Mesendoderm (in vitro differentiated cells): Measurements from ENCODE around the gene CEP131.

Experiments
- DNase-seq: peaks from one replicate; pipeline ENCODE4 v3.0.0; 2013
- H2AK5ac ChIP-seq: 2 replicates; pipeline ENCODE4 v1.6.1; 2013; ENCODE audit warnings: low read length, inconsistent platforms
- H2BK120ac ChIP-seq: 2 replicates; pipeline ENCODE4 v1.6.1; 2013; ENCODE audit warnings: low read depth, mild to moderate bottlenecking, low read length, moderate library complexity, mixed read lengths
- H2BK15ac ChIP-seq: replicated peaks from 2 replicates; pipeline ENCODE4 v1.6.1; 2013; ENCODE audit warnings: low read depth, mild to moderate bottlenecking, moderate library complexity
- H2BK5ac ChIP-seq: 2 replicates; pipeline ENCODE4 v1.6.1; 2013; ENCODE audit warnings: low read length, inconsistent platforms
- H3K18ac ChIP-seq: 2 replicates; pipeline ENCODE4 v1.6.1; 2013; ENCODE audit warnings: mild to moderate bottlenecking, low read length, mixed read lengths
- H3K23ac ChIP-seq: one replicate; pipeline ENCODE4 v1.6.1; 2013; ENCODE audit warnings: low read length
- H3K27ac ChIP-seq: 2 replicates; pipeline ENCODE4 v1.5.1; 2013; ENCODE audit warnings: low read depth, mild to moderate bottlenecking, inconsistent platforms, low read length, moderate library complexity
- H3K27me3 ChIP-seq: 2 replicates; pipeline ENCODE4 v1.6.1; 2013; ENCODE audit warnings: low read length, control low read depth, mild to moderate bottlenecking, inconsistent platforms; ENCODE audit not compliant: insufficient read depth, poor library complexity
- H3K36me3 ChIP-seq: 2 replicates; pipeline ENCODE4 v1.6.1; 2013; ENCODE audit warnings: low read length, inconsistent platforms; ENCODE audit not compliant: control insufficient read depth, insufficient read depth
- H3K4ac ChIP-seq: one replicate; pipeline ENCODE4 v1.6.1; 2013; ENCODE audit warnings: low read depth, mild to moderate bottlenecking, low read length, moderate library complexity
- H3K4me1 ChIP-seq: 2 replicates; pipeline ENCODE4 v1.6.1; 2013; ENCODE audit warnings: low read depth, low read length, inconsistent platforms; ENCODE audit not compliant: control insufficient read depth
- H3K4me2 ChIP-seq: 2 replicates; pipeline ENCODE4 v1.6.1; 2013; ENCODE audit warnings: low read length
- H3K4me3 ChIP-seq: 2 replicates; pipeline ENCODE4 v1.5.1; 2013; ENCODE audit warnings: mild to moderate bottlenecking, low read length
- H3K56ac ChIP-seq: one replicate; pipeline ENCODE4 v1.6.1; 2013; ENCODE audit warnings: low read length
- H3K79me1 ChIP-seq: 2 replicates; pipeline ENCODE4 v1.6.1; 2013; ENCODE audit warnings: low read length, inconsistent platforms
- H3K79me2 ChIP-seq: 2 replicates; pipeline ENCODE4 v1.6.1; 2013; ENCODE audit warnings: mild to moderate bottlenecking, low read length; ENCODE audit not compliant: control insufficient read depth, insufficient read depth
- H3K9ac ChIP-seq: 2 replicates; pipeline ENCODE4 v1.6.1; 2013; ENCODE audit warnings: low read length, inconsistent platforms
- H4K5ac ChIP-seq: one replicate; pipeline ENCODE4 v1.6.1; 2013; ENCODE audit warnings: low read length
- H4K8ac ChIP-seq: one replicate; pipeline ENCODE4 v1.6.1; 2013; ENCODE audit warnings: low read depth, mild to moderate bottlenecking, control low read depth, low read length, moderate library complexity
- WGBS: extraction: QIAGEN DNeasy Blood & Tissue Kit; methylation state at CpG from one replicate; pipeline ENCODE4 v1.1.7; 2013; ENCODE audit warnings: low lambda C conversion rate, missing lambda C conversion rate; ENCODE audit not compliant: insufficient coverage; ENCODE audit errors: extremely low coverage; 5-methylcytosine and 5-hydroxymethylcytosine counted together

CEP131 gene

DNA sequence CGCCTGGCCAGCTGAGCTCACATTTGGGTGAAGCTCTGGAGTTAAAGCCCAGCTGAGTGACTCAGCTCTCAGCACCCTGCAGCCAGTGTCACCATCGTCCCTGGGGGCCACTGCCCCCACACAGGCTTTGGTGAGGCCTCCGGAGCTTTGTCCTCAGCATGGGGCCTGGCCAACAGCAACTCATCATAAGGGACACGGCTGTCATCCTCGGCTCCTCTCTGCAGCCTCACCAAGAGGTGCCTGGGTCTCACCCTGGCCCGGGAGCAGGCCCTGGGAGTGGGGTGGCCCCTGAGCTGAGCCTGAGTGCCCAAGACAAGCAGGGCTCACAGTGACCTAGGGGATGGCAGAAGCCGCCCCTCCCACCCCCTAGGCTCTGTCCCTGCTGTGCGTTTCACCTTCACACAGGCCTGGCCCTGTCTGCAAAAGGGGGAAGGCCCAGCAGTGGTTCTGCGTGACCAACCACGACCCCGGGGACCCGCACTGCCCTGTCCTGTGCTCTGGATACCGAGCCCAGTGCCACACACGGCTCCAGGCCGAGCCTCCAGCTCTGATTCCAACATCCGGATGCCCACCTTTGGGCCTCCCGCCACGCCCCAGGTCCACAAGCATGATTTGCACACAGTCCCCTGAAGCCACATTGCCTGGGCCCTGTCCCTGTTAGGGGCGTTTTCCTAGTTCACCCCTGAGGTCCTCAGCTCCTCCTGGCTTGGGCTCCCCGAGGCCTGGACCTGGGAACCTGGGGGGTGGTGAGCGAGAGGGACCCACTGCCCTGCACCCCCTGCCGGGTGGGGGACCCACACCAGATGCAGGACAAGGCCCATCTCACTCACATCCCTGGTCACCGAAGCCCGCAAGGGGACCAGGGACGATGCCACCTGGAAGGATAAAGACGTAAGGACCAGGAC is 34.9 kb downstream of the CEP131 start:
- H3K27me3 ChIP-seq: no peaks in the 10 kb centered on the region
- no peak overlapping the region for H4K5ac ChIP-seq
- H2AK5ac ChIP-seq: no peak overlapping the region
- no CpG with 5 or more reads among the region's 26 CpGs for WGBS
- no peak overlapping the region for H3K18ac ChIP-seq
- no peak overlapping the region for H3K27ac ChIP-seq
- no peak overlapping the region for H2BK15ac ChIP-seq
- no peaks in the 10 kb centered on the region for H3K79me1 ChIP-seq
- no peaks in the 10 kb centered on the region for H3K4me1 ChIP-seq
- H4K8ac ChIP-seq: no peak overlapping the region
- no peak overlapping the region for H2BK120ac ChIP-seq
- no peak overlapping the region for H3K4me3 ChIP-seq
- no peak overlapping the region for H3K4ac ChIP-seq
- no peak overlapping the region for H3K4me2 ChIP-seq
- H3K23ac ChIP-seq: no peak overlapping the region
- no peaks in the 10 kb centered on the region for H3K79me2 ChIP-seq
- no peak for DNase-seq
- no peak overlapping the region for H3K9ac ChIP-seq
- no peaks in the 10 kb centered on the region for H3K36me3 ChIP-seq
- no peak overlapping the region for H3K56ac ChIP-seq
- no peak overlapping the region for H2BK5ac ChIP-seq

DNA sequence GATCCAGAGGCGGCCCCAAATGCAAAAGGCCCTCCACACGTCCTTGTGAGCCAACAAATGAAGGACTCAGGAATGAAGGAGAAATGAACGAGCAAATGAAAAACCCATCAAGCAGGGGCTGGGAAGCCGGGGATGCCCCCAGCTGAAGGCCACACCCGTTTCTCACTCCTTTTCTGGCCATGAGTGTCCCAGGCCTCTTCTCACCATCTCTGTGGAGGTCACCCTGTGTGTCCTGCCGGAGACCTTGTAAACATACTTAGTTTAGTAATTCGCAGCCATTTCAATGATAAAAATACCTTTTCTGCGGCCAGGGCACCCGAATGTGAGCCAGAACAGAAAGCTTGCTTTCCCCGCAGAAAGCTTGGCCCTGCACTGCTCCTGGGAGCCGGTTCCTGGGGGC is 35.6 kb downstream of the CEP131 start:
- Histone ChIP-seq H2AK5ac (no peak overlapping the region), H3K36me3 (no peaks in the 10 kb centered on the region), H3K9ac (no peak overlapping the region), H3K79me1 (no peaks in the 10 kb centered on the region), H3K4ac (no peak overlapping the region), H3K56ac (no peak overlapping the region), H3K23ac (no peak overlapping the region), H3K4me1 (no peaks in the 10 kb centered on the region), H2BK120ac (no peak overlapping the region), H3K27ac (no peak overlapping the region), H3K4me2 (no peak overlapping the region), H2BK5ac (no peak overlapping the region), H4K8ac (no peak overlapping the region), H2BK15ac (no peak overlapping the region), H3K4me3 (no peak overlapping the region), H3K27me3 (no peaks in the 10 kb centered on the region), H3K79me2 (no peaks in the 10 kb centered on the region), H4K5ac (no peak overlapping the region), H3K18ac (no peak overlapping the region)
- no CpG with 5 or more reads among the region's 11 CpGs for WGBS
- no peak for DNase-seq

DNA sequence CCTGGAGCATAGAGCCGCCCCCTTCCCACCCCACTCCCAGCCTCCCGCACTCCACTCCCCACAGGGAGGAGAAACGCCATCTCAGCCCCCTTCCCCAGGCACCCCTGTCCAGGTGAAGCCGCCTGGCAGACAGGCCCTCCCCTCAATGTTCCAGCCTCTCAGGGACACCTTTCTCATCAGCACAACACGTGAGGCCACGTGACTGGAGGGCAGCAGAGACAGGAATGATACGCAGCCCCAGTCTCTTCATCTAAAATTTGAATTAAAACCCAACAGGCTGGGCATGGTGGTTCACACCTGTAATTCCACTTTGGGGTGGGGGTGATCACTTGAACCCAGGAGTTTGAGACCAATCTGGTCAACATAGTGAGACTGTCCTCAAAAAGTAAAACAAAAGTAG is 36.6 kb downstream of the CEP131 start:
- Histone ChIP-seq H2AK5ac (no peak overlapping the region), H2BK15ac (no peak overlapping the region), H3K9ac (no peak overlapping the region), H3K18ac (no peak overlapping the region), H4K8ac (no peak overlapping the region), H3K4me1 (no peaks in the 10 kb centered on the region), H3K27me3 (no peaks in the 10 kb centered on the region), H3K27ac (no peak overlapping the region), H3K4me3 (no peak overlapping the region), H2BK120ac (no peak overlapping the region), H3K56ac (no peak overlapping the region), H3K23ac (no peak overlapping the region), H3K36me3 (no peaks in the 10 kb centered on the region), H3K79me1 (no peaks in the 10 kb centered on the region), H3K4me2 (no peak overlapping the region), H4K5ac (no peak overlapping the region), H3K4ac (no peak overlapping the region), H3K79me2 (no peaks in the 10 kb centered on the region), H2BK5ac (no peak overlapping the region)
- WGBS: no CpG with 5 or more reads among the region's 7 CpGs
- no peak for DNase-seq

DNA sequence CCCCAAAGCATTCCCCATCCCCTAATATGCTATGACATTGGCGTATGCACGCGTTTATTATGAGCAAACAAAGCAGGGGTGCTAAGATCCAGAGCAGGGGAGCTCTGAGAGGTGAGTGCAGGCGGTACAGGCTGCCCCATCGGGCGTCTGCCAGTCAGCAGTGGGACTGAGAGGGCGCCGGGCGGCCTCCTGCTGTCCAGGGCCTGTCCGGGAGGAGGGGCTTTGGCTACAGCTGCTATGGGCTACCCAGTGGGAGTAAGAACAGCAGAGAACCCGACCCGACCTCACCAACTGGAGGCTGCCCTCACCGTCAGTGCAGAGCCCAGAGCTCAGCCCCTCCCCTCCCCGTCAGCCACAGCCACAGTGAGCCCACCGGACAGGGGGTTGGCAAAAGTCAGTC is 38.2 kb downstream of the CEP131 start:
- WGBS: no CpG with 5 or more reads among the region's 15 CpGs

DNA sequence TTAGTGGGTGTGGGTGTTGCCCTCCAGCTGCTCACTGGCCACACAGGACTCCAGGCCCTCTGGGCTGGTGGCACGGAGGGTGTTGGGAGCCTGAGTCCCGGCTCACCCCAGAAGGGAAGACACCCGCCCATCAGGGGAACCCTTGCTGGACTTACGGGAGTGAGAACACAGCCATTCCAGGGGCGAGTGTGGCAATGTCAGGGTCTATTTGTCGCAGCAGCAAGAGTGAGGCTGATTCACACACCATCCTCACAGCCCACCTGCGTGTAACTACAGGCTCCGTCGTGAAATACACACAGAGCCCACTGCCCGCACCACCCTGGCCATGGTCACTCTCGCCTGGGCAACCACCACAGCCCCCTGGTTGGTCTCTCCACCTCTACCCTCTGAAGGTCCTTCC is 39.0 kb downstream of the CEP131 start:
- Histone ChIP-seq H4K8ac (no peak overlapping the region), H3K27ac (no peak overlapping the region), H3K4ac (no peak overlapping the region), H3K4me1 (no peaks in the 10 kb centered on the region), H3K27me3 (no peaks in the 10 kb centered on the region), H3K9ac (no peak overlapping the region), H3K18ac (no peak overlapping the region), H3K4me3 (no peak overlapping the region), H3K36me3 (no peaks in the 10 kb centered on the region), H3K79me1 (no peaks in the 10 kb centered on the region), H3K4me2 (no peak overlapping the region), H3K79me2 (no peaks in the 10 kb centered on the region), H4K5ac (no peak overlapping the region), H2BK15ac (no peak overlapping the region), H3K23ac (no peak overlapping the region), H3K56ac (no peak overlapping the region), H2BK5ac (no peak overlapping the region), H2BK120ac (no peak overlapping the region), H2AK5ac (no peak overlapping the region)
- no peak for DNase-seq
- no CpG with 5 or more reads among the region's 11 CpGs for WGBS

More for the DNA sequence above, 38.2 kb downstream of the CEP131 start:
- no peak overlapping the region for H4K5ac ChIP-seq
- H2AK5ac ChIP-seq: no peak overlapping the region
- H3K36me3 ChIP-seq: no peaks in the 10 kb centered on the region
- H3K4me3 ChIP-seq: no peak overlapping the region
- H3K23ac ChIP-seq: no peak overlapping the region
- H3K79me1 ChIP-seq: no peaks in the 10 kb centered on the region
- H3K27ac ChIP-seq: no peak overlapping the region
- no peak overlapping the region for H3K56ac ChIP-seq
- H3K4me2 ChIP-seq: no peak overlapping the region
- no peak overlapping the region for H3K18ac ChIP-seq
- no peak overlapping the region for H2BK15ac ChIP-seq
- no peak overlapping the region for H3K4ac ChIP-seq
- H3K27me3 ChIP-seq: no peaks in the 10 kb centered on the region
- DNase-seq: peak; percentile 16
- no peak overlapping the region for H4K8ac ChIP-seq
- no peaks in the 10 kb centered on the region for H3K4me1 ChIP-seq
- no peak overlapping the region for H2BK5ac ChIP-seq
- H3K79me2 ChIP-seq: no peaks in the 10 kb centered on the region
- no peak overlapping the region for H2BK120ac ChIP-seq
- no peak overlapping the region for H3K9ac ChIP-seq

DNA sequence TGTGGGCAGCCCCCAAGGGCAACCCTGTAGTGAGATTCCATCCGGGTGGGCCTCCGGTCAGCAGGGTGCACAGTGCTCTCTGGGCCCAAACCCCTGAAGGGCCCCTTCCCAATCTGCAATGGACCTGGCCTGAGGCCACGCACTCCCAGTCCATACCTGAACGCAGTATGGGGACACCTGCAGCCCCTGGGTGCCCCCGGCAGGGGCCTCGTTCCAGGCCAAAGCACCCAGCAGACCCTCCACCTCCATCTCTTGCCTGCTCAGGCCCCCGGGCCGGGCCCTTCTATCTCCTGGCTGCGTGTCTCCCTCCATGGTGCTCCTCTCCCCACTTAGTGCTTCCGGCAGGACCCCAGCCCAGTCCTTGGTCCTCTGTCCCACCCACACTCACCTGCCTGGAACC is 39.4 kb downstream of the CEP131 start:
- H2BK15ac ChIP-seq: no peak overlapping the region
- no CpG with 5 or more reads among the region's 10 CpGs for WGBS
- no peak overlapping the region for H3K4ac ChIP-seq
- H2BK120ac ChIP-seq: no peak overlapping the region
- no peaks in the 10 kb centered on the region for H3K36me3 ChIP-seq
- H3K4me1 ChIP-seq: no peaks in the 10 kb centered on the region
- no peak overlapping the region for H3K9ac ChIP-seq
- no peak overlapping the region for H4K5ac ChIP-seq
- H3K18ac ChIP-seq: no peak overlapping the region
- no peak overlapping the region for H3K23ac ChIP-seq
- no peaks in the 10 kb centered on the region for H3K79me1 ChIP-seq
- H3K27me3 ChIP-seq: no peaks in the 10 kb centered on the region
- H3K27ac ChIP-seq: no peak overlapping the region
- no peak overlapping the region for H2BK5ac ChIP-seq
- H3K56ac ChIP-seq: no peak overlapping the region
- no peak overlapping the region for H3K4me3 ChIP-seq
- H2AK5ac ChIP-seq: no peak overlapping the region
- no peaks in the 10 kb centered on the region for H3K79me2 ChIP-seq
- no peak overlapping the region for H3K4me2 ChIP-seq
- no peak overlapping the region for H4K8ac ChIP-seq
- DNase-seq: no peak
